Thoracic aorta endothelial cell (primary cell): ENCODE results near the gene SMIM38. TPM values are rescaled to one million over a fixed set of nuclear protein-coding genes. Genes with fewer than 3 reads are reported as not detected.

Experiments
- total RNA-seq: library from RNA; depleted of rRNA; stranded (reverse); fragments of >200 nt; gene quantifications from 2 replicates; pipeline ENCODE4 v1.2.3, GENCODE V29; 2012

The SMIM38 gene
- total RNA-seq: not detected in 2 replicates

GRCh38 chr11:69155302-69156234 lies at the start of gene SMIM38:
Gene SMIM38 (plus strand): TSS chr11:69155935. CDS start chr11:69157847, 1,912 bp downstream.

Other genes starting within 250 kb of the SMIM38 start
- not detected in 2 replicates for gene MRGPRD, start 174.9 kb upstream of the SMIM38 start, total RNA-seq
- under 0.01 TPM in 1 of 2 replicates, not detected in the other for gene MRGPRF, start 142.7 kb upstream of the SMIM38 start, total RNA-seq
- gene TPCN2, start 107.0 kb upstream of the SMIM38 start, total RNA-seq: 11.7 and 15.9 TPM in 2 replicates
- gene MYEOV, start 138.2 kb downstream of the SMIM38 start, total RNA-seq: 1.9 TPM in 2 replicates